GM18951 (cell line): Measurements from ENCODE around the gene LHFPL3.
"Not testable (repeated sequence)": the region's sequence is repeated elsewhere in the genome, so short reads cannot be mapped to it uniquely, and the experiment has no call there.

Experiments used
- POLR2A ChIP-seq: IDR thresholded peaks from 4 replicates; pipeline ENCODE4 v1.6.1; 2011; ENCODE audit warnings: mild to moderate bottlenecking; ENCODE audit not compliant: insufficient read length, insufficient read depth; ENCODE audit errors: extremely low read depth
- in situ Hi-C: fragments of 300-500 bp; cut with MboI; formaldehyde crosslinking; loops from one replicate; pipeline ENCODE4 v1.12.0; 2022; ENCODE audit warnings: low sequenced_read_pairs, mixed read lengths, inconsistent platforms; ENCODE audit not compliant: unreplicated experiment

Gene LHFPL3

GRCh38 chr7:104929921-104930320 lies 601.5 kb downstream of the LHFPL3 start:
- TF ChIP-seq POLR2A: no peak
- in situ Hi-C loops: no loop called here

DNA sequence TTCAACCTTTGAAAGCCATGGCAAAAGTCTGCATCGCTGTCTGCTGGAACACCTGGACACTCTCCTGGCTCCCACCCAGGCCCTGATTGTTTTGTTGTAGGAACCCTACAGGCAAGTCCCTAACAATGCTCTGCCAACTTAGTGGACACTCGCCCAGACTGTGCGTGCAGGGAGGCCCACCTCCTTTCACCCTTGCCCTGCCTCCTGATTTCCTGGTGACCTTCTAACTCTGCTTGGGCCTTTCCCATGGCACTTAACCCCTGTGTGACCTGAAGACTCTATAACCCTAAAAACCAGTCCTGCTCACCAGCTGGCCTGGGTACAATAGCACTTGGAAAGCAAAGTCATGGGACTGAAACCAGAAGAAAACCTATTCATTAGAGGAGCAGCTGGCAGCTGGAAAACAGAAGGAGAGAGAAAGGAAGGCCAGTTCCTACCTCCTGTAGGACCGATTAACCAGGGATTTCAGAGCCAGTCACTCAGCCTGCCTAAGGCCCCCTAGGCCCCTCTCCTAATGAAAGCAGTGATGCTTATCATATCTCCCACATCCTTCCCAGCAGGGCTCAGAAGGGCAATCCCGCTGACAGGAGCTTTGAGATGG lies 602.9 kb downstream of the LHFPL3 start:
- no peak for TF ChIP-seq POLR2A
- in situ Hi-C loops: no loop called here

DNA sequence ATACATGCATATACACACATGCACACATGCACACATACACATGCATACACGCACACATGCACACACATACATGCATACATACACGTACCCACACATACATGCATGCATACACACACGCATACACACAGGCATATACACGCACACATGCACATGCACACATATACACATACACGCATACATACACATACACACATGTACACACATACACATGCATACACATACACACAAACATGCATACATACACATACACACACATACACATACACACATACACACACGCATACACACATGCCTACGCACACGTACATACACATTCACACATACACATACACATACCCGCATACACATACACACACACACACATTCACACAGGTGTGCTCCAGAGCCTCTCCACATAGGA lies 604.6 kb downstream of the LHFPL3 start:
- no peak for TF ChIP-seq POLR2A
- in situ Hi-C loops: no loop called here

DNA sequence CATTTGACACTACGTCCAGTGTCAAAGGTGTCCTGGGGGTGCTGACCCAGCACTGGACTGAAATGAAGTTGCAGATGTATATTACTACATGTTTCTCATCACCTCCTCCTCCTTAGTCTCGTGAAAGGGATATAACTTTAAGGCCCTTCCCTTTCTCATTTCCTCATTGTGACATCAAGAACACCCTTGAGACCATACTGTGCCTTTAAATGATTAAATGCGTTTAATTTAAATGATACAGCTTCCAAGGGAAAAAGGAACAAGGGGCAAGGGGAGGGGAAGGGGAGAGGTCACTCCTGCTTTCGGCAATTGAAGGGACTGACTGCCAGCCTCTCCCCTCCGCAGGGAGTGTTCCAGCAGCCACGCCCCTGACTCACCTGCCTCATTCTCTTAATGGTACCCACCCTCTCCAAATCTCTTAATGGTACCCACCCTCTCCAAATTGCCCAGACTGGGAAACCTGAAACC lies 605.2 kb downstream of the LHFPL3 start:
- TF ChIP-seq POLR2A: no peak
- in situ Hi-C loops: no loop called here

DNA sequence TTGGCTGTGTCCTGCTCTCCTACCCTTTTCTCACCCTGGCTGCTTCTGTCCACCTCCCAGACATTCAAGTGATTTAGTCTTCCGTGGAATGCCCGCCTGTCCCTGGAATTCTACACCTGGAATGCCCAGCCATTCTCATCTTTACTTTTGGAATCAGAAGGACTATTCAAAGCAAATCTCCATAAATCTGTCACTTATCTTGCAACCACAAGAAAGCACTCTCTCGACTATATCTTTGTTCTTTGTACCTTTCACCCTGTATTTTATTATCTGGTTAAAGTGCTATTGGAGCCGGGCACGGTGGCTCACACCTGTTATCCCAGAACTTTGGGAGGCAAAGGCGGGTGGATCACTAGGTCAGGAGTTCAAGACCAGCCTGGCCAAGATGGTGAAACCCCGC lies 606.3 kb downstream of the LHFPL3 start:
- no peak for TF ChIP-seq POLR2A
- in situ Hi-C loops: no loop called here

DNA sequence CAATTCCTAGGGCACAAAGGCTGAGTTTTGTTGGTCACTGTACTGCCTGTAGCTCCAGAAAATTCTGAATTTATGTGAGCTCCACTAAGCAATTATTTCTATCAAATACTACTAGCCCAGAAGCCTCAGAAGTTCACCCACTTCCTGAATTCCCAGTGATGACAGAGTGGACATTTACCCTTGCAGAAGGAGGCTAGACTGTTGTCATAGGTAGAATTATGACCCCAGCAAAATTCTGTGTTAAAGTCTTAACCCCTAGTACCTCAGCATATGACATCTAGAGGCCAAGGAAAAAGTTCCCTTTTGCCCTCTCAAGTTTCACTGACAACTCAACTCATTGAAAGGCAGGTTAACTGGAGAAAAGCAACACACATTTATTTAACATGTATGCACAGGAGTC lies 606.9 kb downstream of the LHFPL3 start:
- in situ Hi-C loops: no loop called here
- no peak for TF ChIP-seq POLR2A

- in situ Hi-C loops: no loop called here
- no peak for TF ChIP-seq POLR2A
Observed at GRCh38 chr7:104936546-104936945, 608.1 kb downstream of the LHFPL3 start.

DNA sequence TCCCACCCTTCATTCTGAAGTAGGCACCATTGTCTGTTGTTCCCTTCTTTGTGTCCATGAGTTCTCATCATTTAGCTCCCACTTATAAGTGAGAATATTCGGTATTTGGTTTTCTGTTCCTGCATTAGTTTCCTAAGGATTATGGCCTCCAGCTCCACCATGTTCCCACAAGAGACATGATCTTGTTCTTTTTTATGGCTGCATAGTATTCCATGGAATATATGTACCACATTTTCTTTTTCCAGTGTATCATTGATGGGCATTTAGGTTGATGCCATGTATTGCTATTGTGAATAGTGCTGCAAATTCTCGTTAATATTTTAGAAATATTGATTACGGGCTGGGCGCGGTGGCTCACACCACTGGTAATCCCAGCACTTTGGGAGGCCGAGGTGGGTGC lies 609.1 kb downstream of the LHFPL3 start:
- in situ Hi-C loops: not testable (repeated sequence)

- no peak for TF ChIP-seq POLR2A
- in situ Hi-C loops: no loop called here
Observed at GRCh38 chr7:104938741-104939390, 610.5 kb downstream of the LHFPL3 start.

DNA sequence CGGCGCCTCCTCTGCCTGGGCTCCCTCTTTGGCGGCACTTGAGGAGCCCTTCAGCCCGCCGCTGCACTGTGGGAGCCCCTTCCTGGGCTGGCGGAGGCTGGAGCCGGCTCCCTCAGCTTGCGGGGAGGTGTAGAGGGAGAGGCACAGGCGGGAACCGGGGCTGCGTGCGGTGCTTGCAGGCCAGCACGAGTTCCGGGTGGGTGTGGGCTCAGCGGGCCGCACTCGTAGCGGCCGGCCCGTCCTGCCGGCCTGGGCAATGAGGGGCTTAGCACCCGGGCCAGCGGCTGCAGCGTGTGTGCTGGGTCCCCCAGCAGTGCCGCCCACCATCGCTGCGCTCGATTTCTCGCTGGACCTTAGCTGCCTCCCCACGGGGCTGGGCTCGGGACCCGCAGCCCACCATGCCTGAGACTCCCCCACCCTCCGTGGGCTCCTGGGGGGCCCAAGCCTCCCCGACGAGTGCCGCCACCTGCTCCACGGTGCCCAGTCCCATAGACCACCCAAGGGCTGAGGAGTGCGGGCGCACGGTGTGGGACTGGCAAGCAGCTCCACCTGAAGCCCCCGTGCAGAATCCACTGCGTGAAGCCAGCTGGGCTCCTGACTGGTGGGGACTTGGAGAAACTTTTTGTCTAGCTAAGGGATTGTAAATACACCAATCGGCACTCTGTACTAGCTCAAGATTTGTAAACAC lies 611.8 kb downstream of the LHFPL3 start:
- in situ Hi-C loops: no loop called here
- TF ChIP-seq POLR2A: no peak

- in situ Hi-C loops: no loop called here
- TF ChIP-seq POLR2A: no peak
Observed at GRCh38 chr7:104943502-104944343, 615.3 kb downstream of the LHFPL3 start.

DNA sequence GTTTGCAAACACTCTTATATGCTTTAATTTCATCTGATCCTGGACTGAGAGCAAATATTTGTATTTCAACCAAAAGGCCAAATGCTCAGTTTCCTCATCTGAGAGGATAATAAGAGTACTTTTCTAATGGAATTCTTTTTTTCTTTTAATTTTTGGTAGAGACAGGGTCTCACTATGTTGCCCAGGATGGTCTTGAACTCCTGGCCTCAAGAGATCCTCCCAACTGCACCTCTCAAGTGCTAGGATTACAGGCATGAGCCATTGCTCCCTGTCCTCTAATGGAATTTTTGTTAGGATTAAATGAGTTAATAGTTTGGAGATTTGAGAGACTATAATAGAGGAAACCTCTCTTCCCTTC lies 617.2 kb downstream of the LHFPL3 start:
- TF ChIP-seq POLR2A: no peak
- in situ Hi-C loops: no loop called here

GRCh38 chr7:104946338-104946737 lies 617.9 kb downstream of the LHFPL3 start:
- in situ Hi-C loops: no loop called here
- TF ChIP-seq POLR2A: no peak
